H1 (cell line): ENCODE measurements around the gene SPG7. TPM values are rescaled to one million over a fixed set of nuclear protein-coding genes. Genes with fewer than 3 reads are reported as not detected.

Experiments used
- CTCF ChIA-PET: fragments of 300-600 bp; sonication (Branson Sonifier 250); formaldehyde crosslinking; loops from one replicate; lab custom pipeline; 2021; ENCODE audit not compliant: partially characterized antibody; lab: Charles Lee
- POLR2A ChIA-PET: fragments of 300-600 bp; sonication (Branson Sonifier 250); formaldehyde crosslinking; loops from one replicate; lab custom pipeline; 2021; ENCODE audit warnings: inconsistent platforms; ENCODE audit not compliant: partially characterized antibody; lab: Charles Lee
- DNase-seq, 2 experiments: peaks; one replicate each; pipeline versions ENCODE4 v3.0.0 to v3.0.0-alpha.2; 2010 to 2022; ENCODE audit warnings: low spot score in 2 of 2, low read depth in 1 of 2, mixed read lengths in 1 of 2
- FAIRE-seq: peaks from 2 replicates; lab custom pipeline; 2011; peaks lifted over from hg19 to GRCh38; lab: Jason Lieb, UNC
- H2AFZ ChIP-seq: 2 replicates; pipeline ENCODE4 v1.8.1; 2012; ENCODE audit warnings: low read length, inconsistent platforms
- H2AK5ac ChIP-seq: 2 replicates; pipeline ENCODE4 v1.6.1; 2013; ENCODE audit warnings: low read depth, low read length
- H2BK120ac ChIP-seq: replicated peaks from 2 replicates; pipeline ENCODE3; 2013; ENCODE audit warnings: low read depth, low read length, inconsistent platforms
- H2BK12ac ChIP-seq: 2 replicates; pipeline ENCODE4 v1.6.1; 2013; ENCODE audit warnings: low read depth, low read length
- H2BK15ac ChIP-seq: 2 replicates; pipeline ENCODE4 v1.6.1; 2013; ENCODE audit warnings: low read length
- H2BK20ac ChIP-seq: 2 replicates; pipeline ENCODE4 v1.6.1; 2013; ENCODE audit warnings: low read length
- H2BK5ac ChIP-seq: 2 replicates; pipeline ENCODE4 v1.6.1; 2013; ENCODE audit warnings: low read depth, low read length
- H3K14ac ChIP-seq: 2 replicates; pipeline ENCODE4 v1.6.1; 2013; ENCODE audit warnings: inconsistent platforms; ENCODE audit not compliant: insufficient read length
- H3K18ac ChIP-seq: 2 replicates; pipeline ENCODE4 v1.6.1; 2013; ENCODE audit warnings: low read length; ENCODE audit errors: extremely low read depth
- H3K23ac ChIP-seq: 2 replicates; pipeline ENCODE4 v1.6.1; 2013; ENCODE audit warnings: inconsistent platforms; ENCODE audit not compliant: insufficient read length
- H3K23me2 ChIP-seq: 2 replicates; pipeline ENCODE4 v1.6.1; 2013; ENCODE audit warnings: low read depth, low read length
- H3K27ac ChIP-seq: 2 replicates; pipeline ENCODE4 v1.6.1; 2011; ENCODE audit warnings: low read depth, low read length, inconsistent platforms
- H3K27me3 ChIP-seq, 4 experiments: replicated peaks in 1 of 4; 1 replicate in 1 of 4; 2 replicates in 3 of 4; pipeline versions ENCODE4 v1.6.1 to v1.8.1; 2011 to 2013; ENCODE audit warnings: low read length in 3 of 4, mild to moderate bottlenecking in 3 of 4, inconsistent platforms in 2 of 4, mixed read lengths in 2 of 4, moderate library complexity in 1 of 4; ENCODE audit not compliant: control insufficient read depth in 3 of 4, insufficient read depth in 3 of 4; ENCODE audit errors: extremely low read depth in 1 of 4
- H3K36me3 ChIP-seq, 4 experiments: 2 replicates each; pipeline versions ENCODE4 v1.6.1 to v1.8.1; 2011 to 2013; ENCODE audit warnings: mild to moderate bottlenecking in 4 of 4, low read length in 3 of 4, moderate library complexity in 2 of 4, control low read depth in 1 of 4, inconsistent platforms in 1 of 4; ENCODE audit not compliant: insufficient read depth in 4 of 4, control insufficient read depth in 2 of 4
- H3K4ac ChIP-seq: replicated peaks from 2 replicates; pipeline ENCODE3; 2013; ENCODE audit warnings: low read length, low read depth, mixed read lengths, inconsistent platforms; ENCODE audit not compliant: insufficient read length
- H3K4me1 ChIP-seq, 4 experiments: replicated peaks in 1 of 4; 1 replicate in 1 of 4; 2 replicates in 3 of 4; pipeline versions ENCODE4 v1.6.1 to v1.8.1; 2011 to 2013; ENCODE audit warnings: low read length in 3 of 4, inconsistent platforms in 2 of 4, mixed read lengths in 1 of 4; ENCODE audit not compliant: insufficient read depth in 4 of 4, control insufficient read depth in 3 of 4
- H3K4me2 ChIP-seq, 2 experiments: 2 replicates each; pipeline versions ENCODE4 v1.6.1 to v1.8.1; 2011 to 2013; ENCODE audit warnings: low read depth in 2 of 2, low read length in 2 of 2, control low read depth in 1 of 2, inconsistent platforms in 1 of 2, mild to moderate bottlenecking in 1 of 2; ENCODE audit not compliant: insufficient read depth in 1 of 2
- H3K4me3 ChIP-seq, 4 experiments: fragments of 200-600, 300-600 bp in 1 of 4; sonication (generic), shearing (Covaris generic), sonication (Bioruptor Twin) in 1 of 4; 2 replicates each; pipeline versions ENCODE4 v1.5.1 to v1.8.1; 2011 to 2016; ENCODE audit warnings: low read length in 4 of 4, low read depth in 3 of 4, control low read depth in 2 of 4, inconsistent platforms in 2 of 4, mild to moderate bottlenecking in 2 of 4, mixed read lengths in 1 of 4, moderate library complexity in 1 of 4; ENCODE audit not compliant: insufficient read depth in 2 of 4; ENCODE audit errors: extremely low read depth in 1 of 4
- H3K56ac ChIP-seq: replicated peaks from 2 replicates; pipeline ENCODE3; 2013; ENCODE audit warnings: low read depth, mild to moderate bottlenecking, mixed read lengths, low read length, inconsistent platforms; ENCODE audit not compliant: insufficient read length
- H3K79me1 ChIP-seq: 2 replicates; pipeline ENCODE4 v1.6.1; 2013; ENCODE audit warnings: low read depth, low read length, control low read depth
- H3K79me2 ChIP-seq, 2 experiments: 2 replicates each; pipeline versions ENCODE4 v1.6.1 to v1.8.1; 2012 to 2013; ENCODE audit warnings: low read length in 2 of 2, mild to moderate bottlenecking in 2 of 2, inconsistent platforms in 1 of 2; ENCODE audit not compliant: insufficient read depth in 2 of 2, control insufficient read depth in 1 of 2
- H3K9ac ChIP-seq, 4 experiments: replicated peaks in 1 of 4; 1 replicate in 1 of 4; 2 replicates in 3 of 4; pipeline versions ENCODE4 v1.6.1 to v1.8.1; 2011 to 2013; ENCODE audit warnings: low read depth in 3 of 4, low read length in 3 of 4, control low read depth in 2 of 4, mild to moderate bottlenecking in 2 of 4, moderate library complexity in 2 of 4, inconsistent platforms in 1 of 4; ENCODE audit errors: extremely low read depth in 1 of 4
- H3K9me3 ChIP-seq, 2 experiments: 2 replicates each; pipeline versions ENCODE4 v1.6.1 to v1.8.1; 2012 to 2013; ENCODE audit warnings: mild to moderate bottlenecking in 2 of 2, moderate library complexity in 2 of 2, control low read depth in 1 of 2, inconsistent platforms in 1 of 2, low read depth in 1 of 2, low read length in 1 of 2, mixed read lengths in 1 of 2; ENCODE audit not compliant: insufficient read depth in 2 of 2
- H4K20me1 ChIP-seq, 2 experiments: replicated peaks in 1 of 2; 2 replicates each; pipeline versions ENCODE3 to v1.8.1; 2011 to 2013; ENCODE audit warnings: inconsistent platforms in 2 of 2, low read length in 2 of 2, mild to moderate bottlenecking in 1 of 2; ENCODE audit not compliant: insufficient read depth in 2 of 2, control insufficient read depth in 1 of 2
- H4K5ac ChIP-seq: 2 replicates; pipeline ENCODE4 v1.6.1; 2013; ENCODE audit warnings: low read length, low read depth, mixed read lengths, inconsistent platforms; ENCODE audit not compliant: insufficient read length
- H4K8ac ChIP-seq: 2 replicates; pipeline ENCODE4 v1.8.0; 2013; ENCODE audit warnings: mild to moderate bottlenecking, moderate library complexity, low read length, inconsistent platforms; ENCODE audit not compliant: insufficient read depth; ENCODE audit errors: extremely low read depth
- H4K91ac ChIP-seq: replicated peaks from 2 replicates; pipeline ENCODE3; 2013; ENCODE audit warnings: low read length, mixed read lengths, inconsistent platforms; ENCODE audit not compliant: insufficient read length
- MAX ChIP-seq: IDR thresholded peaks from 2 replicates; pipeline ENCODE4 v1.6.1; 2012; ENCODE audit warnings: inconsistent platforms
- SIN3A ChIP-seq, 2 experiments: IDR thresholded peaks in 1 of 2; conservative IDR thresholded peaks in 1 of 2; 2 replicates each; pipeline ENCODE4 v1.6.1; 2011 to 2012; ENCODE audit warnings: low read length in 2 of 2, improper control_type of control experiment in 1 of 2, low read depth in 1 of 2, mild to moderate bottlenecking in 1 of 2
- WGBS, 2 experiments: shearing (Covaris generic) in 1 of 2; methylation state at CpG; one replicate each; pipeline versions ENCODE4 v1.1.6 to v1.1.7; 2013 to 2015; ENCODE audit warnings: low lambda C conversion rate in 2 of 2, mixed read lengths in 2 of 2, inconsistent platforms in 1 of 2, low coverage in 1 of 2, missing lambda C conversion rate in 1 of 2; ENCODE audit not compliant: insufficient replicate concordance in 2 of 2, insufficient coverage in 1 of 2, insufficient read length in 1 of 2; ENCODE audit errors: extremely low coverage in 1 of 2, missing lambda C conversion rate in 1 of 2; 5-methylcytosine and 5-hydroxymethylcytosine counted together
- polyA plus RNA-seq, 7 experiments: library from polyadenylated mRNA; depleted of rRNA in 3 of 7; stranded (reverse) in 5 of 7; unstranded in 2 of 7; fragments of >200 nt in 5 of 7; fragments of 200-250 nt in 2 of 7; gene quantifications; 1 replicate in 5 of 7; 2 replicates in 1 of 7; 4 replicates in 1 of 7; pipeline versions ENCODE4 v1.2.1 to v1.2.3, GENCODE V29; 2011 to 2013; ENCODE audit warnings: missing spikeins in 2 of 7, mixed read lengths in 2 of 7
- small RNA-seq: library from polyadenylated mRNA; stranded (forward); fragments of <200 nt; extraction: miRNeasy Mini kit (QIAGEN cat#:217004); gene quantifications from one replicate; pipeline ENCODE3, GENCODE V24; 2013; ENCODE audit not compliant: insufficient read depth
- total RNA-seq: library from RNA; stranded (reverse); fragmentation: NEBNext Ultra II Directional; extraction: Animal tissue kit (Norgen Biotek cat#: 25700); gene quantifications from 2 replicates; pipeline ENCODE4 v1.2.1, GENCODE V29; 2021

The SPG7 gene
- total and polyA plus RNA-seq, 2 of the 8 experiments (the other 6 are each of a cell fraction or from before 2014, with no cell fraction given): 72.1 to 113 TPM

DNA sequence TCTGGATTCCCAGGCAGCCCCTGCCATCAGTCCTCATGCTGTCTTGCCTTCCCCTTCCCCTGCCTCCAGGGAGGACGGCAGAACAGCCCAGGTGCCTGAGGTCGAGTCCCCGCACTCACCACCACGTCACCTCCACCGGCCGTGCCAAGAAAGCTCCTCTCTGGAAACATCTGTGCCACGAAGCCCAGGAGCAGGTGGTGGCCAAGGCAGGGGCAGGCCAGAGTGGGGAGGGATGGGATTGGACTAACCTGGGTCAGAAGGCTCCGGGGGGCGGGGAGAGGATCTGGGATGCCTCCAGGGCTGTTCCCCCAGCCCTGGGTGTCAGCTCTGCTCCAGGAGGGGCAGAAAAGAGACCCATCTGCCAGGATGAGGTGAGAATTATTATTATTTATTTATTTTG is 97.8 kb downstream of the SPG7 start:
- no peak overlapping the region for H3K23ac ChIP-seq
- no peak overlapping the region for H3K9ac ChIP-seq
- H3K27ac ChIP-seq: no peak overlapping the region
- H2BK5ac ChIP-seq: no peak overlapping the region
- no peaks in the 10 kb centered on the region for H3K79me1 ChIP-seq
- no peaks in the 10 kb centered on the region for H3K9me3 ChIP-seq
- ChIA-PET POLR2A (interaction anchor here (0.6 to 1.6 kb wide), 3 partner anchors 10 to 822 kb away, joined by 3 to 8 read pairs (median 3); no protein-coding TSS in a partner anchor), CTCF (interaction anchor here (1.3 to 1.4 kb wide), 3 partner anchors 9 to 36 kb away, joined by 3 to 8 read pairs (median 5); no protein-coding TSS in a partner anchor)
- H4K20me1 ChIP-seq: peaks cover 0 to 4% of the 10 kb centered on the region in 2 experiments
- no peak overlapping the region for H2BK15ac ChIP-seq
- H3K79me2 ChIP-seq: no peaks in the 10 kb centered on the region
- no peak overlapping the region for H3K4me2 ChIP-seq
- no peak overlapping the region for H3K4me3 ChIP-seq
- H3K18ac ChIP-seq: no peak overlapping the region; the same call in 1 of the 2 replicates
- no peak overlapping the region for H2AFZ ChIP-seq
- H3K4me1 ChIP-seq: peaks cover 0 to 11% (median 9%) of the 10 kb centered on the region in 4 experiments; a peak in 5 of 7 replicates
- H4K8ac ChIP-seq: no peak overlapping the region
- H2BK12ac ChIP-seq: no peak overlapping the region
- no peak overlapping the region for H2AK5ac ChIP-seq
- no peak overlapping the region for H3K4ac ChIP-seq
- DNase-seq (no peak), FAIRE-seq (no peak)
- TF ChIP-seq SIN3A (conservative IDR thresholded peaks at IDR 0.05 in 1 of 2, IDR thresholded peaks at IDR 0.05 in 1 of 2; ENCODE audit: low read depth in 1 of 2, low read length in 2 of 2) (no peak), MAX (0 out of 2 replicates have a peak, but pooled peaks have one; percentile 12)
- H2BK120ac ChIP-seq: no peak overlapping the region
- H4K5ac ChIP-seq: no peak overlapping the region
- H4K91ac ChIP-seq: peak overlapping the region; percentile 73
- peak overlapping the region; percentile 66 for H3K14ac ChIP-seq
- H3K27me3 ChIP-seq: no peaks in the 10 kb centered on the region; a peak in 1 of 7 replicates
- 77% methylated on average over 9 of the region's 9 CpGs; no CpG with 5 or more reads in 1 of the 2 experiments for WGBS, 2 experiments
- no peak overlapping the region for H2BK20ac ChIP-seq
- H3K36me3 ChIP-seq: no peaks in the 10 kb centered on the region
- H3K23me2 ChIP-seq: peaks cover 2% of the 10 kb centered on the region
- H3K56ac ChIP-seq: peak overlapping the region; percentile 16

Small RNAs within 50 kb of the gene (small RNA-seq; reads per million reads assigned to genes)
- gene SNORD68: not detected

Other genes with a start within 250 kb of the SPG7 start
- 136 and 142 TPM in 2 replicates for gene ANKRD11, start 17.8 kb upstream of the SPG7 start, total RNA-seq
- 46.5 and 75.1 TPM in 2 replicates for gene ANKRD11, start 17.8 kb upstream of the SPG7 start, polyA plus RNA-seq (2011; rRNA removed)
- gene RPL13, start 52.3 kb downstream of the SPG7 start, total RNA-seq: 2,162 and 2,205 TPM in 2 replicates
- 7,384 and 8,839 TPM in 2 replicates for gene RPL13, start 52.3 kb downstream of the SPG7 start, polyA plus RNA-seq (2011; rRNA removed)
- 21.7 and 23.7 TPM in 2 replicates for gene CPNE7, start 67.4 kb downstream of the SPG7 start, total RNA-seq
- gene CPNE7, start 67.4 kb downstream of the SPG7 start, polyA plus RNA-seq (2011; rRNA removed): 10.0 and 17.2 TPM in 2 replicates
- 2.5 and 3.1 TPM in 2 replicates for gene DPEP1, start 105.2 kb downstream of the SPG7 start, total RNA-seq
- 2.8 and 3.9 TPM in 2 replicates for gene DPEP1, start 105.2 kb downstream of the SPG7 start, polyA plus RNA-seq (2011; rRNA removed)
- gene CHMP1A, start 149.3 kb downstream of the SPG7 start, total RNA-seq: 64.4 and 73.5 TPM in 2 replicates
- gene CHMP1A, start 149.3 kb downstream of the SPG7 start, polyA plus RNA-seq (2011; rRNA removed): 75.8 and 100 TPM in 2 replicates
- 13.5 and 16.9 TPM in 2 replicates for gene SPATA33, start 149.4 kb downstream of the SPG7 start, total RNA-seq
- 5.4 and 8.4 TPM in 2 replicates for gene SPATA33, start 149.4 kb downstream of the SPG7 start, polyA plus RNA-seq (2011; rRNA removed)
- gene CDK10, start 178.3 kb downstream of the SPG7 start, total RNA-seq: 76.8 and 83.9 TPM in 2 replicates
- gene CDK10, start 178.3 kb downstream of the SPG7 start, polyA plus RNA-seq (2011; rRNA removed): 49.5 and 87.5 TPM in 2 replicates
- 12.5 and 12.7 TPM in 2 replicates for gene SPATA2L, start 193.3 kb downstream of the SPG7 start, total RNA-seq
- 9.3 and 17.7 TPM in 2 replicates for gene SPATA2L, start 193.3 kb downstream of the SPG7 start, polyA plus RNA-seq (2011; rRNA removed)
- gene VPS9D1, start 212.5 kb downstream of the SPG7 start, total RNA-seq: 5.4 and 5.8 TPM in 2 replicates
- 2.9 and 6.0 TPM in 2 replicates for gene VPS9D1, start 212.5 kb downstream of the SPG7 start, polyA plus RNA-seq (2011; rRNA removed)
- gene ZNF276, start 213.1 kb downstream of the SPG7 start, total RNA-seq: 9.3 and 9.6 TPM in 2 replicates
- 6.4 and 10.0 TPM in 2 replicates for gene ZNF276, start 213.1 kb downstream of the SPG7 start, polyA plus RNA-seq (2011; rRNA removed)